CD1c-positive myeloid dendritic cell (primary cell): ENCODE measurements around the gene GGPS1.
A peak's percentile ranks its signal among the peaks of the same experiment; 100 is the strongest.
"Not testable (repeated sequence)": the region's sequence is repeated elsewhere in the genome, so short reads cannot be mapped to it uniquely, and the experiment has no call there.

Experiments
- DNase-seq: peaks from one replicate; pipeline ENCODE4 v3.0.0-alpha.2; 2016; ENCODE audit errors: extremely low spot score

GGPS1 gene

DNA sequence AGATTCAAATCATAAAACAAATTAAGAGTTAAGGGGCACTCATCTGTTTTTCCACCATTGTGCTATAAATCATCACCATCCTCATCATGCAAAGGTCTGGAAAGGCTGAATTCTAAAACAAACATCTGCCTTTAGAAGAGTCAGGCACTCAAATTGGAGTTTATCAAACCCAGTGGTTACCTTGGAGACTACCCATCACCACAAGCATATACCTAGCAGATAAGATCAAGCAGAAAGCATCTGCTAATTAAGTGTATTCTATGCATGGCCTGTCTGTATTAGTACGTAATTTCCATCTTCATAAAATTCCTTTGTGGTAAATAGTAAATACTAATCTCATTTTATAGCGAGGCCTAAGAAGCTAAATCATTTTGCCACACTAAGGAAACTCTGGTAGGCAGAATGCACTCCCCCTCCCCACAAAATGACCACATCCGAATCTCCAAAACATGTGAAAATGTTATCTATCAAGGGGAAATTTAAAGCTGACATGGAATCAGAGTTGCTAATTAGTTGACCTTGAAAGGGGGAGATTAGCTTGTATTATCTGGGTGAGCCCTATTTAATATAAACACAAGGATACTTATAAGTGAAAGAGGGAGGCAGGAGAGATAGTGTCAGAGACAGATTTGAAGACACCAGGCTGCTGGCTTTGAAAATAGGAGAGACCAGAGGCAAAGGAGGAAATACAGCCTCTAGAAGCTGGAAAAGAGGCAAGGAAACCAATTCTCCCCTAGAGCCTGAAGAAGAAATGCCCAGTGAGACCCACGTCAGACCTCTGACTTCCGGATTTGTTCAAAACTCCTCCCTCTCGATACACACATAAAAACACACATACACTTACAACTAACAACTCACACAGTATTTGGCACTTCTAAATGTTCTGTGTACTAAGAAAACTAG lies 23.6 kb upstream of the GGPS1 start:
- DNase-seq, result peak; percentile 48

DNA sequence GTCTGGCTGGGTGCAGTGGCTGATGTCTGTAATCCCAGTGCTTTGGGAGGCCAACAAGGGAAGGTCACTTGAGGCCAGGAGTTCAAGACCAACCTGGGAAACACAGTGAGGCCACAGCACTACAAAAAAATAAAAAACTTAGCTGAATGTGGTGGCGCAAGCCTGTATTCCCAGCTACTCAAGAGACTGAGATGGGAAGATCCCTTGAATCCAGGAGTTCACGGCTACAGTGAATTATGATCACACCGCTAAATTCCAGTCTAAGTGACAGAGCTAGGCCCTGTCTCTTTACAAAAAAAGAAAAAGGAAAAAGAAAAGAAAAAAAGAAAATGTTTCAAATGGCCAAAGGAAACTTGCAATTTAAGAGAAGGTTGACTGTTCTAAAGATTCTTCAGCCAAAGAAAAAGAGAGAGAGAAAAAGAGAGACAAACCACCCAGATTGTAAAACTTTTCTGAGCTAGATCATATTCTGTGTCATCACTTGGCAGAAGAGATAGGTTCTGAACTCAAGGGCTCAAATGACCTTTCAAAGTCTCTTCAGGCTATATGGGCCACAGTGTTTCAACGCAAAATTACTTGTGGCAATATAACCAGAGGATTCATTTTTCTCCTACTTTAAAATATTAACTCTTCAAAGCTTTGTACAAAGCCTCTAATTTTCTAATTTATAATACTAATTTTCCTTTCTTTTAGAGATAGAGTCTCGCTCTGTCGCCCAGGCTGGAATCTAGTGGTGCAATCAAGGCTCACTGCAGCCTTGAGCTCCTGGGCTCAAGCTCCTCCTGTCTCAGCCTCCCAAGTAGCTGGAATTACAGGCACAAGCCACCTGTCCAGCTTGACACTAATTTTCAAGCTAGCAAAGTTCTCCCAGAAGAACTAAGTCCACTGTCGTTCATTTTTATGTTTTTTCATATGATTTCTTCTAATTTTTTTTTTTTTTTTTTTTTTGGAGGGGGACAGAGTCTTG lies 20.9 kb upstream of the GGPS1 start:
- DNase-seq, result no peak

DNA sequence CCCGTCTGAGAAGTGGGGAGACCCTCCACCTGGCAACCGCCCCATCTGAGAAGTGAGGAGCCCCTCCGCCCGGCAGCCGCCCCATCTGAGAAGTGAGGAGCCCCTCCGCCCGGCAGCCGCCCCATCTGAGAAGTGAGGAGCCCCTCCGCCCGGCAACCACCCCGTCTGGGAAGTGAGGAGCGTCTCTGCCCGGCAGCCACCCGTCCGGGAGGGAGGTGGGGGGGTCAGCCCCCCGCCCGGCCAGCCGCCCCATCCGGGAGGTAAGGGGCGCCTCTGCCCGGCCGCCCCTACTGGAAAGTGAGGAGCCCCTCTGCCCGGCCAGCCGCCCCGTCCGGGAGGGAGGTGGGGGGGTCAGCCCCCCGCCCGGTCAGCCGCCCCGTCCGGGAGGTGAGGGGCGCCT lies 19.2 kb upstream of the GGPS1 start:
- not testable (repeated sequence) for DNase-seq

DNA sequence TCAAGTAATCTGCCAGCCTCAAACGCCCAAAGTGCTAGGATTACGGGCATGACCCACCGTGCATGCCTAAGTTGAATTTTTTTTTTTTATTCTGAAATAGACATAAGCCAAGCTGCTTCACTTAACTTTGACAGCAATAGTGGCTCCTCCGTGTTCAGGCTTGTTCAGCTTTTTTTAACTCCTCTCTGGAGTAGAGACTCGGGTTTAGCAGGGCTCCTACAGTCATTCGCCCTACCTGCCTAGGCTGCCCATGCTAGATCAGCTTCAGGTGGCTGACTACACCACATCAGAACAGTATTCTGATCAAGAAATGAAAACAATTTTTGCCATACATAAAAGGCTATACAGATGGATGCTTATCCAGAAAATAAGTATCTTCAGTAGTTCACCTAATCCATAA lies 15.1 kb upstream of the GGPS1 start:
- no peak for DNase-seq

GRCh38 chr1:235313931-235314678 lies 14.3 kb upstream of the GGPS1 start:
- no peak for DNase-seq

GRCh38 chr1:235315173-235315572 lies 13.2 kb upstream of the GGPS1 start:
- DNase-seq, result no peak

- no peak for DNase-seq
Observed at GRCh38 chr1:235315735-235316134, 12.6 kb upstream of the GGPS1 start.

DNA sequence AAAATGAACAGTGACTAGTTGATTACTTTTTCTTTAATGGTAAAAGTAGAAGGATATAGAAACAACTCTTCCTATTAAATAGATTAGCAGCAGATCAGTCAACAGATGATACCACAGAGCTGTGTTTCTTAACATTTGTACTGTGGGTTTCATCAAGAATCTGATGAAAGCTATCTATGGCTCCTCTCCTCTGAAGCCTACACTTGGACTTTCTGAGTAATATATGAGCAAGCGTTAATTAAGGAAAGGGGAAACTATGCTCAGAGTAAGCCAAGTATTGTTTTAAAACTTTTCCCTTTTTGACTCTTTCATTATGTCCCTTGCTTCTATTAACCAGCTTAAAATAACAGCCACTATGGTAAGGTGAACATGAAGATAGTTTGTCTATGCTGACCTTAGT lies 11.2 kb upstream of the GGPS1 start:
- DNase-seq, result peak; percentile 28

GRCh38 chr1:235319255-235319654 lies 9.1 kb upstream of the GGPS1 start:
- no peak for DNase-seq

GRCh38 chr1:235320521-235321179 lies 7.7 kb upstream of the GGPS1 start:
- no peak for DNase-seq

DNA sequence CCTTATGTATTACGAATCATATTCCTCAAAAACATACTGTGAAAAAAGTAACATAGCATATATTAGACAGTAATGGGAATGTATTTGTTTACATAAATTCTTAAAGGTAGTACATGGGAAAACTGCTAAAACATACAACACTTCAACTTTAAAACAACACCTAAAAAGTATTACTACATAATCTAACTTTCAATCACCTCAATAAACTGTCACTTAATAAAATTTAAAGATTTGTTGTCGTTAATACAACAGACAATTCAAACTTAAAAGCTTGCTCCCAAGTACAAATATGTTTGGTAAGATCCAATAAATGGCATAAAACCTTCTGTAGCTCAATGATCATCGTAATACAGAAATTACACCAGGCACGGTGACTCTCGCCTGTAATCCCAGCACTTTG lies 4.1 kb upstream of the GGPS1 start:
- no peak for DNase-seq

DNA sequence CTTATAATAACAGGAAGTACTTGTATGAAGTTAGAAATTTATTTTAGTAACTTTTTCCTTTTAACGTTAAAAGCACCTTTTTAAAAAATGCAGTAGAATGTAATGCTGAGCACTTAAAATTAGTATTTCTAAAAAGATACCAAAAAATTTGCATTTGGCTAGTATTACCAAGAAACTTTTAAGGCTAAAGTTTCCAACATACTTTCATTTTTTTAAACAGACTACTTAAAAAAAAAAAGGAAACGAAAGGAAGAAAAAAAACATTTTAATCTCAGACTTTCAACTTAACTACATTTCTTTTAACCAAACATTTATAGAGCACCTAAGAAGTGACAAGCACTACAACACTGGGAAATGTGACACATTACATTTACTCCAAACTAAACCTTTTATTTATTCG lies 3.2 kb upstream of the GGPS1 start:
- no peak for DNase-seq

DNA sequence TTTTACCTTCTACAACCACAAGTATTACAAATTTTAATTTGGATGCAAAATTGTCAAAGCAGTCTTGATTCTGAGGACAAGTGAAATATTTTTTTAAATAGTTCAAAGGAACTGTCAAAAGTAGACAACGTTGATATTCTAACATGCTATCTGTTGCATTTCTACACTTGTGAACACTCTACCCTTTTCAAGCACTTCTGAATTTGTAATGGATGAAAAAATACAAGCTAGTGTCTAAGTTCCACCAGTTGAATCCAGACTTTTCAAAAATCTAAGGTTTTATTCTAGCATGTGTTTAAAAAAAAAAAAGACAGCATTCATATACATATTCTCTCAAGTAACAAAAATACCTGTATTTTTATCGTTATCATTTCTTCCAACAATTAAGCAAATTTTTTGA lies 2.5 kb upstream of the GGPS1 start:
- DNase-seq, result no peak

DNA sequence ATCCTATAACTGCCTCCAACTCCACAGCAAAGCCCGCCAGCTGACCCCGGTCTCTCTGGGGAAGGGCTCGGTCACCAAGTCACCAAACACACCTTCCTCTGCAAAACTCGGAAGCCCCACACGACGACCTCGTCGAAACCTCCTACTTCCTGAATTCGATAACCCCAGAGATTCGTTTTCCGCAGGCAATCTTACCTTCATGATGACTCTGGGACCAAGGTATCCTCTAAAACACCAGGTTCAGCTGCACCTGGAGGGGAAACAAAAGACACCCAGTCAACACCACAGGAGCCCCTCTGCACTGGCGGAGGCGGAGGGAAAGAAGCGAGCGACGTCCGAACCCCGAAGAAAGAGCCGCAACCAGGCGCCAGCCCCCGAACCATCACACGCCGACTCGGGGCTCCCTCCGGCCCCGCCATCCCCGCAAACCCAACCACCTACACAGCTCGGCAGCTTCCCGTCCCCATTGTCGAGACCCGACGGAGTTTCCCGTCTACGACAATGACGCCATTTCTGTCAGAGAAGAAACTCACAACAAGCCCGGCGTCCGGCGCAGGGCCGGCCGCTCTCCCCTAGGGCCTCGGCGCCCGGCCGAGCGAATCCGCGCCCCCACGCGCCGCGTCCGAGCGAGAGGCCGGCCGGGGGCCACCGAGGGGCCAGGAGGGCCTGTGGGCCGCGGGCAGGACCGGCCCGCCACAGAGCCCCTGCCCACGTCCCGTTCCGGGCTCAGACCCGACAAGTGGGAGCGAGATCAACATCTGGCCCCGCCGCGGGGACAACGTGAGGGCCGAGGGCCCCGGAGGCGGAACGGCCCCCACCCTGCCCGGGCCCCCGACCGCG lies 1.4 kb upstream of the GGPS1 start:
- DNase-seq, result peak; percentile 79

GRCh38 chr1:235327559-235328270 lies 655 bp upstream of the GGPS1 start, which contains the start of gene ARID4B:
Gene ARID4B, minus strand, starts transcription at chr1:235328179. Its CDS starts 1,260 bp downstream, at chr1:235326919.
- no peak for DNase-seq

GRCh38 chr1:235329139-235329902 lies 951 bp downstream of the GGPS1 start:
- peak; percentile 54 for DNase-seq

GRCh38 chr1:235330918-235331285 lies 2.5 kb downstream of the GGPS1 start:
- no peak for DNase-seq

- peak; percentile 11 for DNase-seq
Observed at GRCh38 chr1:235331401-235331800, 3.0 kb downstream of the GGPS1 start.

DNA sequence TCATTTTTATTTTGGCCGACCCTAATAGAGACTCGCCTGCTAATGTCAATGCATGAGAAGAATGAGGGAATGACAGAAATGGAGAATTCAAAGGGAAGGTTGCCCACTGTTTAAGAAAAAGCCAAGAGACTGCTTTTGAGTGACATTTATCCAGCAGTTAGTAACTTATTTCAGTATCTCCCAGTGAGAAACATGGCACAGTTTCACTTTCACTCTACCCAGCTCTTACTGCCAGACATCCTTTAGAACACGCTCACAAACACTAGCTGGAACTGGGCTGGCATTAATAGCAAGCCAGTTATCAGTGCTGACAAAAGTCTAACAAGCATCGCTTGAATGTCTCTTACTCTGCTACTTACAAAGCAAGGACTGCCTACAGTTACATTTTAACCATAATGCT lies 8.5 kb downstream of the GGPS1 start:
- no peak for DNase-seq
